Hematopoietic multipotent progenitor cell treated with erythropoietin and hydrocortisone succinate and interleukin-3 and kit ligand, for 8 days (in vitro differentiated cells): ENCODE measurements around the gene DYNC1I1.

Source experiments
- DNase-seq: peaks from one replicate; pipeline ENCODE4 v3.0.0-alpha.2; 2015

DYNC1I1 gene

DNA sequence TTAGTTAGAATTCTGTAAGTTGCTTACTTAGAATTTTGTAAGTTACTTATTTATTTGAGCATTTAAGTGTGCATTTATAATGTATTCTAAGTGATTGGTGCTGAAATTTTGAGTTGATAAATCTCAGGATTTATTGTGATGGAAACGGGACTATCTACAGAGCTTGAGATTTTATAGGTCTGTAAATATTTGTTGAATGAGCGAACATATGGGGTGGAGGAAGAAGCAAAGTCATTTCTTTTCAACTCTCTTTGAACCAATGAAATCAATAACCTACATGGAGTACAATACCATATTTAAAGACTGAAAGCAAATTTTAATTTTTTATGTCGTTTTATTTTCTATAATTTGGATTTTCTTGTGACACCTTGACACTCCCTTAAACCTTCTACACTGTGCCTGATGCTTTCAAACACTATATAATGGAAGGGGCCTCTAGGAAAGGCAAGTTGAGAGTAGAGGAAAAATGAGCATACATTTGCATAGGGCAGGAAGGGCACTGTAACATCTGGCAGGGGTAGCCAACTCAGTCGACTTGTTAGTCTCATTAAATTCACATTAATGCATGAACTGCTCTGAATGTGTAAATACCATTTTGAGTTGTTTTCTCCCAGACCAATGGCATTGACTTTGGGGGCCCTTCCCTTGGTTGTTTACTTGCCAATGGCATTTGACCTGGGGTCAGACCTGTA, 204.2 kb downstream of the DYNC1I1 start:
- DNase-seq: no peak

DNA sequence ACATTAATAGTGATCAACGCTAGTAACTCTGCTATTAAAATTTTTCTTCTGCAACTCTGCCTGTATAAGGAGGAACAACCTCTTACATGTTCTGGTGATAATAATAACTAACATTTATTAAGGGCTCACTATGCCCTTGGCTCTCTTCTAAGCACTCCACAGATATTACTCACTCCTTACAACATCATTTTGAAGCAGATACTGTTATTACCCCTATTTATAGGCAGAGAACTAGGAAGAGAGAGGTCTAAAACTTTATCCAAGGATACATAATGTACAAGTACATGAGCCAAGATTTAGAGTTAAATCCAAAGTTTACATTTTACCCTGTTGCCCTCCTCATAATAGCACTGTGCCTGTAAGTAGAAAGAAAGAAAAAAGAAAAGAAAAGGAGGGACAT, 205.6 kb downstream of the DYNC1I1 start:
- DNase-seq: no peak

DNA sequence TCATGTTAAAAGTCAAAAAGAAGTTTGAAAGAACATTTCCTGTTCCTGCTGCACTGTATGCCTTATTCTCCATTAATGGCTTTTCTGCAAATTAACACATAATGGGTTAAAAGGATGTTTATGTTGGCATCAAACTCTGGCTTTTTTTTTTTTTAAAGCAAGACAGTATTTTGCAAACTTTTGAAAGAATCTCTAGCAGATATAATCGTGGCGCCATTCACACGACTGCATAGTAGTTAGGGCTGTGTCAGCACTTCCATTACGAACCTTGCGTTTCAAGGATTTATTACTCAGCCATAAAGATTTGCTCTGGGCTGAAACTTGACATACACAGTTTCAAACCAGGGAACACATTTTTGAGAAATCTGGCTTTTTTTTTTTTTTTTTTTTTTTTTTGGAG, 207.8 kb downstream of the DYNC1I1 start:
- DNase-seq: no peak

DNA sequence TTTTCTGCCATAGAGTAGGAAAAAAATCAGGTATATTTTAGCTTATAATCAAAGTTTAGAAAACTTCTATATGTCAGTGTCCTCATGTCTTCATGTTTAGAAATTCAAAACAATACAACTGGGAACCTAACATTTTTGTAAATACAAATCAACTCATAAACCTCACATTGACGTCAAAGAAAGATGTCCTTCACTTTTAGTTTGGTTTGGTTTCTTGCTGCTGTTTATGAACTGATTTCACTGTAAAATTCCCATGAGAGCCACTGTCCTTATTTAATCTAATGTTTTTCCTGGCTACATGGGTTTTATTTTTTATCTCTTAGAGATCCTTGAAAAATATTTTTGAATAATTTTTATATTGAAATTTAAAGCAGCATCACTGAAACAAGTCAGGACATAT, 208.4 kb downstream of the DYNC1I1 start:
- DNase-seq: no peak

DNA sequence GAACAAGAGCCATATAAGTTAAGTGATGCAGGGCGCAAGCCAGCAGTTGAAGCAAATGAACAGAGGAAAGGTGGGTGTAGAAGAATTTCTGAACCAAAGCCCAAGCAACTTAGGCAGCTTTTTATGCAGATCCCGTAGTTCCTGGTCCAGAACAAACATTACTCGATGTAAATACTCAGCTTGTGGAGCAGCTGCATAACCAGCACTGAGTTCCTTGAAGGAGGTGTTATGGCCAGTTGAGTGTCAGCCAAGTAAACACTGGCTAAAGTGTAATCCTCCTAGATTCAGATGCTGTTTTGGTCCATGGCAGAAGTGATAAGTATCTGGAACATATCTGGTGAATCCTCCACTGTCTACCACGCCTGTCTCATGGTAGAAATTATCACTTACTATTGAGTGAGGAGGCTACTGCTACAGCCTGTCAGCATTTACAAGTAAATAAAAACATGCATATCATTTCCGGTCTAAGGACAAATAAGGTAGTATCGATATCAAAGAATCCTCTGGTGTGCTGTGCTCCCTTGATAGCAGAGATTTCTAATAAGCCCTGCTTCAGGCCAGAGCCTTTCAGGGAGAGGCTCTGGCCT, 213.9 kb downstream of the DYNC1I1 start:
- DNase-seq: no peak

DNA sequence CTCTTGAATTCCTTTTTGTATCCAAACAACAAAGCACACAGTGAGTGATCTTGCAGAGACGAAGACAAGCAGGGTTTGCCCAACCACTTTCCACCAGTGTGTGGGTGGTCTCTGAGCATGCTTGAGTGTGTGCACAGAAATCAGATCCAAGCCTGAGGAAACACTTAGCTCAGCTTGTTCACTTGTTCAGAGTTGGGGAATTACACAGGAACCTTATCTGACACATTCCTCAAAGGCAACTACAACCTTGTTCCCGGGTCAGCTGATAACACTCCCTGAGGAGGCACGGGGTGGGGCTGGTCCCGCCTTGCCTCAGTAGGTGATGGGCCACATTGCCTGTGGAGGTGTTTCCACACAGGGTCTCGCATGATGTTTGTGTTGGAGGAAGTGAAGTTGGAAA, 216.9 kb downstream of the DYNC1I1 start:
- DNase-seq: no peak

DNA sequence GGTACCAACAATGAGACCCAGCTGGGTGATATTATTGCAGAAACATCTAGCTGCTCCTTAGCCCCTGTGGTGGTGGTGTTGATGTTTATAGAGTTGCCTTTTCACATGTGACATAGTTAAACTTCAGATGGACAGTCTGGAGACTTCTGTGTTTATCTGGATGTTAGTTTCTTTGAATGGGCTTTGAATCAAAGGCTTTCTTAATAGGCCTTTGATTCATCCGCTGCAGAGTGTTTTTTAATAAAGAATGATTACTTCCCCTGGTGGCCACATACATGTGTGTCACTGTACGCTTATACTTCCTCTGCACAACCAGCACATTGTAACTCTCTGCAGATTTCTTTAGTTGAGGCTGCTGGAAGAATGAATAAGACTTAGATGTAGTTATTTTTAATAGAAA, 221.0 kb downstream of the DYNC1I1 start:
- no peak for DNase-seq

- no peak for DNase-seq
Observed at GRCh38 chr7:95996174-95996573, 223.8 kb downstream of the DYNC1I1 start.

DNA sequence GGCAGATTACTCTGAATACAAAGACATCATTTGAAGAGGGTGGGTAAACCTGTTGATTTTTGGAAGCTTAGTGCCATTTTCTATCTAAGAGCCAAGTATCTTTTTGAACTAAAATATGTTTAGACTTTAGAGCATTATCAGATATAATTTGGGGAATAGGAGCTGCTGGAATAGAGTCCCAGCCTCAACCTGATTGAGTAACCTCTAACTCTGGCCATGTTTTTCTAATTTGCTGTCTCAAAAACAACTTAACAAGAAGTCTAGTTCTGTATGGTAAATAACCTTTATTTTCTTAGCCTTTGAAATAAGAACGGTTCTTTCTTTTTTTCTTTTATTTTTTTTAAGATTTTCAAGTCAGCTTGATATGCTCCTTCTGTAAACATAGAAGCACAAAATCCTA, 224.5 kb downstream of the DYNC1I1 start:
- DNase-seq: no peak

- no peak for DNase-seq
Observed at GRCh38 chr7:95997632-95998031, 225.3 kb downstream of the DYNC1I1 start.

DNA sequence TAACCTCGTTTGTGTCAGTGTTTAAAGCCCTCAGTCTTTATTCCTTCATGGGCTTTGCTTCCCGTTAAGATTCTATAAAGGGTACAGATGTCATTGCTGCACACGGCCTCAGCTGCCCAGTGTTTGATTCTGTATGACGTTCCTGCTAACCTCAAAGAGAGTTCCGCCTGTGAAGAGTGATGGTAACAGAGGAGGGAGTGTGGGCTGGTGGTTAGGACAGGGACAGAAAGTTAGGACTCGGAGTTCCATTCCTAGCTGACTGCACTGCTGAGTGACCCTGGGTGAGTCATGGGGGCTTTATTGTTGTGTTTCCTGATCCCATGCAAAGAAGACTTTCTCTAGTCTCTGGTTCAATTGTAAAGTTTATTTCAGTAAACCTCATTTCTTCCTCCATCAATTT, 227.1 kb downstream of the DYNC1I1 start:
- DNase-seq: no peak

- no peak for DNase-seq
Observed at GRCh38 chr7:96004578-96004977, 232.2 kb downstream of the DYNC1I1 start.

DNA sequence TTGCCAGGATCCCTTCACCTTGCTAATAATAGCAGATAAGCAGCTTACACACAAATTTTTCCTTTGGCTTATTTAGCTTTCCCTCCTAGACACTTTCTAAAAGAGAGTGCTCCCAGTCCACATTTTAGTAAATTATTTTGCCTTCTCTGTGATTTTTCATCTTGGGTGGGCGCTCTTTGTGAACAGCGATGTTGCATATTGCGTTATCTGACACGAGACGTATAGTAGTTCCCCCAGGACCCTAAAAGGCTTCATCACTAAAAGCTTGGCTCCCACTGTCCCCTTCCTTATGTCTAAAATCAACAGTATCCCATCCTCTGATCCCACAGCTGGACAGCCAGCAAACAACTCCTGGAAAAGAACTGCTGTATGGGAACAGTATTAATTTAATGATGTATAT, 232.9 kb downstream of the DYNC1I1 start:
- no peak for DNase-seq

GRCh38 chr7:96009148-96009547, 236.8 kb downstream of the DYNC1I1 start:
- DNase-seq: no peak

- no peak for DNase-seq
Observed at GRCh38 chr7:96013836-96014235, 241.5 kb downstream of the DYNC1I1 start.

GRCh38 chr7:96014617-96015016, 242.3 kb downstream of the DYNC1I1 start:
- no peak for DNase-seq

DNA sequence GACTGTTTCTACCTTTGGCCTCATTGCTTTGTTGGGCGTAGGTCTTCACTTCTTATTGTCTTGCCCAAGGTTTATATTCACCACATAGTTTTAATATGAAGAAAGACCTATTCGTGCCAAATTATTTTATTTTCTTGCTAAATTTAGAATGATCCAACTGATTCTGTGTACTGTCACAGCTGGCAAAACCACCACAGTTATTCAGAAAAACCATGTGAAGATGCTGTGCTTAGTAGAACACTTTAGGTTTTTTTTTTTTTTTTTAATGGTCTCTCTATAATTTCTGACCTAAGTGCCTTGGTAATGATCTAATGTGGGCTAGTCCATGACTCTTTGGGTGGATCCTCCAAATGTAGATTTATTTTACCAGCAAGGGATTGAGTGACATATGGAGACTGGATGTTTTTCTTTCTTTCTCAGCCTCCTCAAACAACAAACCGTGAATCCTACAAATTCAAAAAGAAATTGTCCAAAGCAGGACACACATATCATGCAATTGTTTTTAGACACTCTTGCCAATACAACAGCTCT, 243.8 kb downstream of the DYNC1I1 start:
- DNase-seq: no peak

DNA sequence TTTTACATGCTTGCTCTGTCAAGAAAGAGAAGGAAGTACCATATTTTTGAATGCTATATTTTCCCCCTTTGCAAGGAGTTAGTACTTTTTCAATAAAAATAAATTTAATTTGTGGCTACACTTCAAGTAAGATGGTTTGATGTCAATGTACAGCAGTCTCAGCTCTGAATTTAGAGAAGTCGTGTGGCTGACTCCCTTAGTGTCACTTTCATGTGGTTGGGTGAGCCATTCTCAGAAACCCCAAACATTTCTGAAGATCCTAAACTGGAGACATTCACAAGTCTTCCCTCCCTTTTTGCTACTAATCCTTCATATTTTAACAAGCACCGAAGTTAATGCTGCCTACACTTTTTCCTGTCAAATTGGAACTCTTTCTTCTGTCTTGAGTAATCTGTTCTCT, 244.4 kb downstream of the DYNC1I1 start:
- DNase-seq: no peak

GRCh38 chr7:96017877-96018276, 245.5 kb downstream of the DYNC1I1 start:
- DNase-seq: no peak

DNA sequence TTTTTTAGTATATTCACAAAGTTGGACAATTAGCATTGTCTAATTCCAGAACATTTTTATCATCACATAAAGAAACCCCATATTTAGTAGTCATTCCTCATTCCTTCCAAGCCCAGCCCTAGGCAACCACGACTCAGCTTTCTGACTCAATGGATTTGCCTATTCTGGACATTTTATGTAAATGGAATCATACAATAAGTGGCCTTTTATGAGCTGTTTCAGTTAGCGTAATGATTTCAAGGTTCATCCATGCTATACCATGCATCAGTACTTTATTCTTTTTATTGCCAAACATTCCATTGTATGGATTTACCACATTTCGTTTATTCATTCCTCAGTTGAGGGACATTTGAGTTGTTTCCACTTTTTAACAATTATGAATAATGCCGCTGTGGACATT, 249.2 kb downstream of the DYNC1I1 start:
- DNase-seq: no peak

DNA sequence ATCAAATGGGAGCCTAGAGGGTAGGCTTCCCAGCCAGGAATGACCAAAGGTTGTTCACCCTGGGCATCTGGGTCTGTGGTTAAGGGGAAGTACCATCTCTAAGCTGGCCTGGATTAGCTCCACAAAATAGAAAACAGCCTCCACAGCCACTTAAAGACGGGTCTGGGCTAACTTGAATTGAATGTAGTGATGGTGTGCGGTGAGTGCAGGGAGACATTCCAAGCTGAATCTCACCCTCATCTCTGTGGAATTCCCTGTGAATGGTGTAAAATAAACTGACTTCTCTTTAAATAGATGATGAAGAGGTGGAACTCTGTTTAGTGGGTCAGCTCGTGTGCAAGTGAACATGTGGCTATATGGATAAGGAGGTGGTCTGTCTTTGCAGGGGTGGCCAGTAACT, 251.0 kb downstream of the DYNC1I1 start:
- DNase-seq: no peak

DNA sequence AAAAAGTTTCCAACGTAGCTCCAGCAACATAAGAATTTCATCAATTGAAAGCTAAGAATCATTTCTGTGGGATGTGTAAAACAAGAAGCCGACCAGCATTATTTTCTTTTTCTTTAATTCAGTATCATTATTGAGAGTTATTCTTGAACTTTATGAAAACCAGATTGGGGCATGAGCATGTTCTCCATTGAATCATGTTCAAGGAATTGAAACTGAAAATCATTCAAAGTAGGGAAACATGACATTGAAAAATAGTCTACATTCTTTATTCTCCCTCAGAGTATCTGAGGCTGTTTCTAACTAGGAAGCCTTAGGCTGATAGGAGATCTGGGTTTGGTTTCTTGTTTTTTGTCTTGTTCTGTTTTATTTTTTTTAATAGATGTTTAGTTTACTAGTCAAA, 253.7 kb downstream of the DYNC1I1 start:
- DNase-seq: no peak

DNA sequence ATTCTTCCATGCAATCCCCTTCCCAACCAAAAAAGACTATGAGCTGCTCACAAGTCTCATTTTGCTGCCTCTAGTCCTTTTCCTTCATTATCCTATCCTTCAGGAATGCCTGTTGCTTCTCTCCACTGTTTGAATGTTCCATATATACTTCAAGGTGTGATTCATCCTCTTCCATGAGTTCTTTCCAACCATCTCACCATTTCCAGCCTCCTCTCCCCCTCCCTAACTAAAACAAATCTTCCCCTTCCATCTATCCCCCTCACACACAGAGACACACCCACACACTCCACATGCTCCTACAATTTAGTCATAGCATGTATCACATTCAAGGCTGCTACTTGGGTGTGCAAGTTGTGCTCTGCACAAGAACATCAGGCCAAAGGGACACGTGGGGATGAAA, 254.3 kb downstream of the DYNC1I1 start:
- no peak for DNase-seq

GRCh38 chr7:96028729-96029128, 256.4 kb downstream of the DYNC1I1 start:
- no peak for DNase-seq

GRCh38 chr7:96033009-96033598, 260.8 kb downstream of the DYNC1I1 start:
- no peak for DNase-seq
